HepG2 (cell line): ENCODE measurements around the gene ITPK1. TPM values are rescaled to one million over a fixed set of nuclear protein-coding genes. Genes with fewer than 3 reads are reported as not detected.

Experiments used
- DPF2 ChIP-seq: sonication (generic); formaldehyde crosslinking; IDR thresholded peaks from 2 replicates; pipeline ENCODE4 v1.4.0; 2020; ENCODE audit warnings: mild to moderate bottlenecking, low read depth, missing genetic modification reagents, borderline replicate concordance
- FOXC1 ChIP-seq: sonication (generic); formaldehyde crosslinking; IDR thresholded peaks from 2 replicates; pipeline ENCODE4 v1.8.0; 2022; ENCODE audit warnings: mild to moderate bottlenecking, missing genetic modification reagents, borderline replicate concordance
- HNF4A ChIP-seq: sonication (generic); formaldehyde crosslinking; IDR thresholded peaks from 2 replicates; pipeline ENCODE4 v1.4.0; 2020; ENCODE audit warnings: missing genetic modification reagents
- HNRNPH1 ChIP-seq: fragments of 200-400 bp; formaldehyde crosslinking; optimal IDR thresholded peaks from 2 replicates; pipeline ENCODE3; 2017; ENCODE audit warnings: mild to moderate bottlenecking, low read depth, low read length
- IKZF1 ChIP-seq: fragments of 450-650 bp; IDR thresholded peaks from 2 replicates; pipeline ENCODE4 v1.7.1; 2016
- MAFG ChIP-seq: sonication (generic); formaldehyde crosslinking; IDR thresholded peaks from 2 replicates; pipeline ENCODE4 v1.5.1; 2020; ENCODE audit warnings: mild to moderate bottlenecking, missing genetic modification reagents
- ZNF205 ChIP-seq: IDR thresholded peaks from 2 replicates; pipeline ENCODE4 v1.6.1; 2018; ENCODE audit warnings: missing biosample characterization, missing genetic modification reagents
- ZSCAN12 ChIP-seq: sonication (generic); formaldehyde crosslinking; IDR thresholded peaks from 2 replicates; pipeline ENCODE4 v1.9.0; 2021; ENCODE audit warnings: mild to moderate bottlenecking, missing genetic modification reagents
- polyA plus RNA-seq, 8 experiments: library from polyadenylated mRNA; depleted of rRNA in 3 of 8; stranded (reverse) in 7 of 8; unstranded in 1 of 8; fragments of >200 nt; fragmentation: Illumina TruSeq in 4 of 8; extraction: Trizol in 4 of 8; gene quantifications; 2 replicates each; pipeline versions ENCODE4 v1.2.1 to v1.2.3, GENCODE V29; 2011 to 2016; ENCODE audit warnings: low read depth in 4 of 8, missing spikeins in 1 of 8, mixed read lengths in 1 of 8; ENCODE audit not compliant: insufficient read depth in 1 of 8
- total RNA-seq, 5 experiments: library from RNA; depleted of rRNA; stranded (reverse); fragments of >200 nt; fragmentation: Illumina TruSeq; extraction: Trizol; gene quantifications; 2 replicates each; pipeline ENCODE4 v1.2.3, GENCODE V29; 2016; ENCODE audit warnings: low read depth in 1 of 5
- TF ChIP-seq, protein P1 (sequence below): sonication (generic); formaldehyde crosslinking; IDR thresholded peaks from 2 replicates; pipeline ENCODE4 v1.5.0; 2020; ENCODE audit warnings: missing genetic modification reagents, mild to moderate bottlenecking, borderline replicate concordance
- TF ChIP-seq, protein P2 (sequence below): sonication (generic); formaldehyde crosslinking; IDR thresholded peaks from 2 replicates; pipeline ENCODE4 v1.9.0; 2021; ENCODE audit warnings: missing genetic modification reagents, mild to moderate bottlenecking, borderline replicate concordance
- TF ChIP-seq, protein P3 (sequence below): sonication (generic); formaldehyde crosslinking; IDR thresholded peaks from 2 replicates; pipeline ENCODE4 v1.5.1; 2020; ENCODE audit warnings: mild to moderate bottlenecking, missing genetic modification reagents, moderate library complexity
- TF ChIP-seq, protein P4 (sequence below): sonication (generic); formaldehyde crosslinking; IDR thresholded peaks from 2 replicates; pipeline ENCODE4 v1.5.0; 2020; ENCODE audit warnings: mild to moderate bottlenecking, missing genetic modification reagents
- TF ChIP-seq, protein P5 (sequence below): sonication (generic); formaldehyde crosslinking; IDR thresholded peaks from 2 replicates; pipeline ENCODE4 v1.8.1; 2023; ENCODE audit warnings: mild to moderate bottlenecking, moderate library complexity, missing genetic modification reagents
- TF ChIP-seq, protein P6 (sequence below): sonication (generic); formaldehyde crosslinking; conservative IDR thresholded peaks from 2 replicates; pipeline ENCODE4 v1.4.0; 2020; ENCODE audit warnings: missing genetic modification reagents
- TF ChIP-seq, protein P7 (sequence below): sonication (generic); formaldehyde crosslinking; IDR thresholded peaks from 2 replicates; pipeline ENCODE4 v1.8.0; 2022; ENCODE audit warnings: mild to moderate bottlenecking, missing genetic modification reagents, moderate library complexity

The ITPK1 gene
- total and polyA plus RNA-seq, 2 of the 13 experiments (the other 11 are each of a cell fraction or from before 2014, with no cell fraction given), result 20.5 to 47.5 TPM

DNA sequence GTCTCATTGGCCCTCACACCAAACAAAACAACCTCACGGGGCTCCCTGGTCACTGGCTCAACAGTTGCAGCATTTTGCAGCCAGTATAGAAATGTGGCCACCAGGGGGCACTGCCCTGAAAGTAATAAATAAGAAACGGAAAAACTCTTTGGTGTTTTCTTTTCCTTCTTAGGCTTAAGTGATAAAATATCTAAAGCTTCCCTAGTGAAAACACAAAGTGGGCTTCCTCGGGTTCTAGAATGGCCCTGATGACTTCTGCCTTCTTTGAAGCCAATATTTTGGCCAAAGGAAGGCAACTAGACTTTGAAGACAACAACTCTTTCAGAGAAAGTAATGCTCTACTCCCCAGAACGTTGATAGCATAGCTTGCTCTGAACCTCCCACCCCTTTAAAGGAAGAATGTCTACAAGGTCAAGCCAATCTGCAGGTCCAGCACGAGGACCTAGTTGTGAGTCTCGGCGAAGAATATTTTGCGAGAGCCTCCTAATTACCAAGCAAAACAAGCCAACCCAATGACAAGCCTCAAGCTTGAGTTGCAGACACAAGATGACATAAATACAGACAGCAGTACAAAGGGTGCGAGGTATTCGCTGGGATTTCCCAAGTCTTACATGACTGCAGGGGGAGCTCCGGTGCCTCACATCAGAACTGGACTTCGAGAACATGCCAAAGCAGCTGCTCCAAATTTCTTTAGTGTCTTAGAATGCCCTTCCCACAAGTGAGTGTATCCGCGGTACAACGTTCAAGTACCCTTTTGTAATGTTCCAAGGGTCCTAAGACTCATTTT lies 2.6 kb downstream of the ITPK1 start (continued):
- TF ChIP-seq, protein P1, sequence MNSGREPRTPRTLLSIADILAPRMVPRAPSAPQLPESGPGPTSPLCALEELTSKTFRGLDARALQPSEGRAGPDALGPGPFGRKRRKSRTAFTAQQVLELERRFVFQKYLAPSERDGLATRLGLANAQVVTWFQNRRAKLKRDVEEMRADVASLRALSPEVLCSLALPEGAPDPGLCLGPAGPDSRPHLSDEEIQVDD, result no peak
- TF ChIP-seq, protein P2, sequence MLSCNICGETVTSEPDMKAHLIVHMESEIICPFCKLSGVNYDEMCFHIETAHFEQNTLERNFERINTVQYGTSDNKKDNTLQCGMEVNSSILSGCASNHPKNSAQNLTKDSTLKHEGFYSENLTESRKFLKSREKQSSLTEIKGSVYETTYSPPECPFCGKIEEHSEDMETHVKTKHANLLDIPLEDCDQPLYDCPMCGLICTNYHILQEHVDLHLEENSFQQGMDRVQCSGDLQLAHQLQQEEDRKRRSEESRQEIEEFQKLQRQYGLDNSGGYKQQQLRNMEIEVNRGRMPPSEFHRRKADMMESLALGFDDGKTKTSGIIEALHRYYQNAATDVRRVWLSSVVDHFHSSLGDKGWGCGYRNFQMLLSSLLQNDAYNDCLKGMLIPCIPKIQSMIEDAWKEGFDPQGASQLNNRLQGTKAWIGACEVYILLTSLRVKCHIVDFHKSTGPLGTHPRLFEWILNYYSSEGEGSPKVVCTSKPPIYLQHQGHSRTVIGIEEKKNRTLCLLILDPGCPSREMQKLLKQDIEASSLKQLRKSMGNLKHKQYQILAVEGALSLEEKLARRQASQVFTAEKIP (CRISPR knock-in tag), result no peak
- TF ChIP-seq, protein P3, sequence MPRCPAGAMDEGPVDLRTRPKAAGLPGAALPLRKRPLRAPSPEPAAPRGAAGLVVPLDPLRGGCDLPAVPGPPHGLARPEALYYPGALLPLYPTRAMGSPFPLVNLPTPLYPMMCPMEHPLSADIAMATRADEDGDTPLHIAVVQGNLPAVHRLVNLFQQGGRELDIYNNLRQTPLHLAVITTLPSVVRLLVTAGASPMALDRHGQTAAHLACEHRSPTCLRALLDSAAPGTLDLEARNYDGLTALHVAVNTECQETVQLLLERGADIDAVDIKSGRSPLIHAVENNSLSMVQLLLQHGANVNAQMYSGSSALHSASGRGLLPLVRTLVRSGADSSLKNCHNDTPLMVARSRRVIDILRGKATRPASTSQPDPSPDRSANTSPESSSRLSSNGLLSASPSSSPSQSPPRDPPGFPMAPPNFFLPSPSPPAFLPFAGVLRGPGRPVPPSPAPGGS (CRISPR knock-in tag), result 0 out of 2 replicates have a peak, but pooled peaks have one; percentile 52
- TF ChIP-seq IKZF1 (no peak), ZNF205 (CRISPR knock-in tag) (no peak), DPF2 (CRISPR knock-in tag) (no peak), ZSCAN12 (CRISPR knock-in tag) (no peak), HNF4A (CRISPR knock-in tag) (no peak), MAFG (no peak), HNRNPH1 (no peak), FOXC1 (CRISPR knock-in tag) (no peak)
- TF ChIP-seq, protein P4, sequence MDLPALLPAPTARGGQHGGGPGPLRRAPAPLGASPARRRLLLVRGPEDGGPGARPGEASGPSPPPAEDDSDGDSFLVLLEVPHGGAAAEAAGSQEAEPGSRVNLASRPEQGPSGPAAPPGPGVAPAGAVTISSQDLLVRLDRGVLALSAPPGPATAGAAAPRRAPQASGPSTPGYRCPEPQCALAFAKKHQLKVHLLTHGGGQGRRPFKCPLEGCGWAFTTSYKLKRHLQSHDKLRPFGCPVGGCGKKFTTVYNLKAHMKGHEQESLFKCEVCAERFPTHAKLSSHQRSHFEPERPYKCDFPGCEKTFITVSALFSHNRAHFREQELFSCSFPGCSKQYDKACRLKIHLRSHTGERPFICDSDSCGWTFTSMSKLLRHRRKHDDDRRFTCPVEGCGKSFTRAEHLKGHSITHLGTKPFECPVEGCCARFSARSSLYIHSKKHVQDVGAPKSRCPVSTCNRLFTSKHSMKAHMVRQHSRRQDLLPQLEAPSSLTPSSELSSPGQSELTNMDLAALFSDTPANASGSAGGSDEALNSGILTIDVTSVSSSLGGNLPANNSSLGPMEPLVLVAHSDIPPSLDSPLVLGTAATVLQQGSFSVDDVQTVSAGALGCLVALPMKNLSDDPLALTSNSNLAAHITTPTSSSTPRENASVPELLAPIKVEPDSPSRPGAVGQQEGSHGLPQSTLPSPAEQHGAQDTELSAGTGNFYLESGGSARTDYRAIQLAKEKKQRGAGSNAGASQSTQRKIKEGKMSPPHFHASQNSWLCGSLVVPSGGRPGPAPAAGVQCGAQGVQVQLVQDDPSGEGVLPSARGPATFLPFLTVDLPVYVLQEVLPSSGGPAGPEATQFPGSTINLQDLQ (CRISPR knock-in tag), result no peak
- TF ChIP-seq, protein P5, sequence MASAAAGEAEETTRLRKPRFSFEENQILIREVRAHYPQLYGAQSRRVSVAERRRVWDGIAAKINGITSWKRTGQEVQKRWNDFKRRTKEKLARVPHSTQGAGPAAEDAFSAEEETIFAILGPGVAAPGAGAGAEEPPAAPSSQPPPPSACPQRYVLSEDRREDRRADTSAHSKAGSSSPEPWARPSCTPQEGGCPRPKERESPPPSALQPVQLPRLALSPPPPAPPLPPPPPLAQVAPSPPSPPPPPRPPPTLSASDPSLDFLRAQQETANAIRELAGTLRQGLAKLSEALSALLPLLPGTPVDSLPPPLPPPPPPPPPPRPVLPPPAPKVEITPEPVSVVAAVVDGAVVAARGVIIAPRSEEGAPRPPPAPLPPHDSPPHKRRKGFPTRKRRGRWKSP (CRISPR knock-in tag), result no peak
- TF ChIP-seq, protein P6, sequence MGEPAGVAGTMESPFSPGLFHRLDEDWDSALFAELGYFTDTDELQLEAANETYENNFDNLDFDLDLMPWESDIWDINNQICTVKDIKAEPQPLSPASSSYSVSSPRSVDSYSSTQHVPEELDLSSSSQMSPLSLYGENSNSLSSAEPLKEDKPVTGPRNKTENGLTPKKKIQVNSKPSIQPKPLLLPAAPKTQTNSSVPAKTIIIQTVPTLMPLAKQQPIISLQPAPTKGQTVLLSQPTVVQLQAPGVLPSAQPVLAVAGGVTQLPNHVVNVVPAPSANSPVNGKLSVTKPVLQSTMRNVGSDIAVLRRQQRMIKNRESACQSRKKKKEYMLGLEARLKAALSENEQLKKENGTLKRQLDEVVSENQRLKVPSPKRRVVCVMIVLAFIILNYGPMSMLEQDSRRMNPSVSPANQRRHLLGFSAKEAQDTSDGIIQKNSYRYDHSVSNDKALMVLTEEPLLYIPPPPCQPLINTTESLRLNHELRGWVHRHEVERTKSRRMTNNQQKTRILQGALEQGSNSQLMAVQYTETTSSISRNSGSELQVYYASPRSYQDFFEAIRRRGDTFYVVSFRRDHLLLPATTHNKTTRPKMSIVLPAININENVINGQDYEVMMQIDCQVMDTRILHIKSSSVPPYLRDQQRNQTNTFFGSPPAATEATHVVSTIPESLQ (CRISPR knock-in tag), result no peak
- TF ChIP-seq, protein P7, sequence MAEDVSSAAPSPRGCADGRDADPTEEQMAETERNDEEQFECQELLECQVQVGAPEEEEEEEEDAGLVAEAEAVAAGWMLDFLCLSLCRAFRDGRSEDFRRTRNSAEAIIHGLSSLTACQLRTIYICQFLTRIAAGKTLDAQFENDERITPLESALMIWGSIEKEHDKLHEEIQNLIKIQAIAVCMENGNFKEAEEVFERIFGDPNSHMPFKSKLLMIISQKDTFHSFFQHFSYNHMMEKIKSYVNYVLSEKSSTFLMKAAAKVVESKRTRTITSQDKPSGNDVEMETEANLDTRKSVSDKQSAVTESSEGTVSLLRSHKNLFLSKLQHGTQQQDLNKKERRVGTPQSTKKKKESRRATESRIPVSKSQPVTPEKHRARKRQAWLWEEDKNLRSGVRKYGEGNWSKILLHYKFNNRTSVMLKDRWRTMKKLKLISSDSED (CRISPR knock-in tag), result no peak
